ENCODE results near the gene MARF1.
"Not testable (repeated sequence)": the region's sequence is repeated elsewhere in the genome, so short reads cannot be mapped to it uniquely, and the experiment has no call there.

The MARF1 gene

GRCh38 chr16:15597822-15598647 is 44.9 kb downstream of the MARF1 start:
- no peak for DNase-seq

- DNase-seq, result no peak
Observed at GRCh38 chr16:15597135-15597534, 45.8 kb downstream of the MARF1 start.

- DNase-seq, result no peak
Observed at GRCh38 chr16:15594711-15595320, 48.1 kb downstream of the MARF1 start.

- DNase-seq, result no peak
Observed at GRCh38 chr16:15593235-15593634, 49.7 kb downstream of the MARF1 start.

- DNase-seq, result no peak
Observed at GRCh38 chr16:15592324-15592723, 50.6 kb downstream of the MARF1 start.

- DNase-seq, result no peak
Observed at GRCh38 chr16:15587152-15587825, 55.7 kb downstream of the MARF1 start.

GRCh38 chr16:15586716-15587115 is 56.2 kb downstream of the MARF1 start:
- no peak for DNase-seq

- no peak for DNase-seq
Observed at GRCh38 chr16:15585956-15586355, 57.0 kb downstream of the MARF1 start.

GRCh38 chr16:15583526-15583925 is 59.4 kb downstream of the MARF1 start:
- DNase-seq, result no peak

- no peak for DNase-seq
Observed at GRCh38 chr16:15581127-15581815, 61.7 kb downstream of the MARF1 start.

GRCh38 chr16:15578824-15579223 is 64.1 kb downstream of the MARF1 start:
- no peak for DNase-seq

GRCh38 chr16:15576960-15577958 is 65.7 kb downstream of the MARF1 start:
- no peak for DNase-seq

- DNase-seq, result no peak
Observed at GRCh38 chr16:15575293-15576049, 67.5 kb downstream of the MARF1 start.

GRCh38 chr16:15574614-15574948 is 68.4 kb downstream of the MARF1 start:
- DNase-seq, result no peak

- not testable (repeated sequence) for DNase-seq
Observed at GRCh38 chr16:15573896-15574613, 68.9 kb downstream of the MARF1 start.

GRCh38 chr16:15573274-15573895 is 69.6 kb downstream of the MARF1 start:
- no peak for DNase-seq

- no peak for DNase-seq
Observed at GRCh38 chr16:15572329-15573001, 70.5 kb downstream of the MARF1 start.

GRCh38 chr16:15571557-15571956 is 71.4 kb downstream of the MARF1 start:
- no peak for DNase-seq

GRCh38 chr16:15570666-15571065 is 72.3 kb downstream of the MARF1 start:
- not testable (repeated sequence) for DNase-seq

GRCh38 chr16:15567823-15568222 is 75.1 kb downstream of the MARF1 start:
- DNase-seq, result no peak
